Measurements from ENCODE around the gene PHF19. TPM values are rescaled to one million over a fixed set of nuclear protein-coding genes. Genes with fewer than 3 reads are reported as not detected.

PHF19 gene
- total and polyA plus RNA-seq, 2 of the 8 experiments (the other 6 are each of a cell fraction or from before 2014, with no cell fraction given) = 28.2 to 31.8 TPM

GRCh38 chr9:120829650-120830049, 47.3 kb downstream of the PHF19 start:
- POLR2A ChIA-PET (ENCODE audit: partially characterized antibody) = no interaction called here

More at GRCh38 chr9:120829650-120830049, 47.3 kb downstream of the PHF19 start:
- Histone ChIP-seq H4K91ac (replicated peaks; ENCODE audit: insufficient read length, low read length) (no peak overlapping the region), H2BK120ac (replicated peaks; ENCODE audit: low read depth, low read length) (no peak overlapping the region), H3K4me2 (ENCODE audit: insufficient read depth in 1 of 2, low read depth in 2 of 2, low read length in 2 of 2) (no peak overlapping the region), H3K9ac (replicated peaks in 1 of 4; ENCODE audit: extremely low read depth in 1 of 4, low read depth in 3 of 4, low read length in 3 of 4) (no peak overlapping the region), H2BK15ac (ENCODE audit: low read length) (no peak overlapping the region), H3K27ac (ENCODE audit: low read depth, low read length) (no peak overlapping the region), H2BK20ac (ENCODE audit: low read length) (no peak overlapping the region), H3K23ac (ENCODE audit: insufficient read length) (no peak overlapping the region), H3K9me3 (ENCODE audit: insufficient read depth in 2 of 2, low read depth in 1 of 2, low read length in 1 of 2) (no peaks in the 10 kb centered on the region), H4K8ac (ENCODE audit: extremely low read depth, insufficient read depth, low read length) (no peak overlapping the region), H3K79me2 (ENCODE audit: control insufficient read depth in 1 of 2, insufficient read depth in 2 of 2, low read length in 2 of 2) (0 out of 4 replicates have a peak, but pooled peaks cover 0 to 1% of the 10 kb centered on the region in 2 experiments), H3K23me2 (ENCODE audit: low read depth, low read length) (no peaks in the 10 kb centered on the region; the same call in 1 of the 2 replicates), H3K4me3 (ENCODE audit: extremely low read depth in 1 of 4, insufficient read depth in 2 of 4, low read depth in 3 of 4, low read length in 4 of 4) (no peak overlapping the region), H3K27me3 (replicated peaks in 1 of 4; ENCODE audit: control insufficient read depth in 3 of 4, extremely low read depth in 1 of 4, insufficient read depth in 3 of 4, low read length in 3 of 4) (no peaks in the 10 kb centered on the region), H3K14ac (ENCODE audit: insufficient read length) (no peak overlapping the region), H3K18ac (ENCODE audit: extremely low read depth, low read length) (no peak overlapping the region), H3K36me3 (ENCODE audit: control insufficient read depth in 2 of 4, insufficient read depth in 4 of 4, low read length in 3 of 4) (peaks cover 12 to 64% (median 33%) of the 10 kb centered on the region in 4 experiments), H2BK12ac (ENCODE audit: low read depth, low read length) (no peak overlapping the region), H3K56ac (replicated peaks; ENCODE audit: insufficient read length, low read depth, low read length) (no peak overlapping the region), H2AK5ac (ENCODE audit: low read depth, low read length) (no peak overlapping the region), H2BK5ac (ENCODE audit: low read depth, low read length) (no peak overlapping the region), H2AFZ (ENCODE audit: low read length) (no peak overlapping the region), H4K20me1 (replicated peaks in 1 of 2; ENCODE audit: control insufficient read depth in 1 of 2, insufficient read depth in 2 of 2, low read length in 2 of 2) (no peaks in the 10 kb centered on the region), H3K4ac (replicated peaks; ENCODE audit: insufficient read length, low read depth, low read length) (no peak overlapping the region), H4K5ac (ENCODE audit: insufficient read length, low read depth, low read length) (no peak overlapping the region), H3K79me1 (ENCODE audit: low read depth, low read length) (no peaks in the 10 kb centered on the region), H3K4me1 (replicated peaks in 1 of 4; ENCODE audit: control insufficient read depth in 3 of 4, insufficient read depth in 4 of 4, low read length in 3 of 4) (no peaks in the 10 kb centered on the region; a peak in 1 of 7 replicates)
- FAIRE-seq (no peak), DNase-seq (ENCODE audit: low read depth in 1 of 2, low spot score in 2 of 2) (no peak)
- CTCF ChIA-PET (ENCODE audit: partially characterized antibody) = interaction anchor here (1.5 kb wide), 1 partner anchor 111 kb away, joined by 3 read pairs; no protein-coding TSS in a partner anchor
- no peak for TF ChIP-seq SIX5 (IDR thresholded peaks at IDR 0.05; ENCODE audit: low read depth, low read length)
- TF ChIP-seq TAF7 (optimal IDR thresholded peaks at IDR 0.05; ENCODE audit: borderline replicate concordance, low read depth, low read length) = no peak
- WGBS, 2 experiments (ENCODE audit: extremely low coverage in 1 of 2, insufficient coverage in 1 of 2, insufficient read length in 1 of 2, insufficient replicate concordance in 2 of 2, low coverage in 1 of 2, low lambda C conversion rate in 2 of 2, missing lambda C conversion rate in 1 of 2) = 90% methylated on average over 1 of the region's 1 CpG; no CpG with 5 or more reads in 1 of the 2 experiments
